Panc1 (cell line): ENCODE measurements around the gene BBIP1. TPM values are rescaled to one million over a fixed set of nuclear protein-coding genes. Genes with fewer than 3 reads are reported as not detected.

Experiments
- ATAC-seq: fragments of 200-7000 bp; cut with Tn5 transposase; 2 replicates; pipeline ENCODE4 v1.9.1; 2020; ENCODE audit warnings: mild to moderate bottlenecking, moderate library complexity
- BruUV-seq: library from RNA; stranded (reverse); fragments of 400-500 nt; replicated peaks from 2 replicates; lab custom pipeline; 2021; lab: Mats Ljungman, UMichigan
- CTCF ChIA-PET: fragments of 300-600 bp; sonication (Branson Sonifier 250); formaldehyde crosslinking; loops from one replicate; lab custom pipeline; 2022; ENCODE audit warnings: antibody characterized with exemption; lab: Charles Lee
- POLR2A ChIA-PET: fragments of 300-600 bp; sonication (Branson Sonifier 250); formaldehyde crosslinking; loops from one replicate; lab custom pipeline; 2022; ENCODE audit warnings: antibody characterized with exemption; lab: Charles Lee
- DNase-seq: peaks from one replicate; pipeline ENCODE4 v3.0.0-alpha.2; 2010; ENCODE audit warnings: low read depth, low spot score
- H3K27ac ChIP-seq: 2 replicates; pipeline ENCODE4 v1.5.1; 2011; ENCODE audit warnings: mild to moderate bottlenecking, low read length, inconsistent platforms
- H3K27me3 ChIP-seq: fragments of 200-500 bp; sonication (Bioruptor generic); 2 replicates; pipeline ENCODE4 v1.6.0; 2014; ENCODE audit warnings: low read length, inconsistent platforms; ENCODE audit not compliant: control insufficient read depth, insufficient read depth
- H3K36me3 ChIP-seq: fragments of 200-500 bp; sonication (Bioruptor generic); 2 replicates; pipeline ENCODE4 v1.5.1; 2014; ENCODE audit warnings: inconsistent platforms, mild to moderate bottlenecking, low read length, moderate library complexity; ENCODE audit not compliant: control insufficient read depth, insufficient read depth
- H3K4me1 ChIP-seq: 2 replicates; pipeline ENCODE4 v1.5.1; 2011; ENCODE audit warnings: inconsistent platforms, mild to moderate bottlenecking, low read length, moderate library complexity; ENCODE audit not compliant: control insufficient read depth, insufficient read depth
- H3K4me3 ChIP-seq, 2 experiments: 2 replicates each; pipeline ENCODE4 v1.5.1; 2011 to 2012; ENCODE audit warnings: low read depth in 2 of 2, low read length in 2 of 2, mild to moderate bottlenecking in 2 of 2, inconsistent platforms in 1 of 2, moderate library complexity in 1 of 2
- H3K9me3 ChIP-seq: fragments of 200-500 bp; sonication (Bioruptor generic); 2 replicates; pipeline ENCODE4 v1.5.1; 2014; ENCODE audit warnings: low read depth, mild to moderate bottlenecking, inconsistent platforms, low read length, moderate library complexity; ENCODE audit not compliant: control insufficient read depth, insufficient read depth
- POLR2AphosphoS5 ChIP-seq: IDR thresholded peaks from 2 replicates; pipeline ENCODE4 v1.6.1; 2012; ENCODE audit warnings: mild to moderate bottlenecking, low read depth, low read length, moderate library complexity
- REST ChIP-seq, 2 experiments: IDR thresholded peaks; 2 replicates each; pipeline ENCODE4 v1.6.1; 2011 to 2012; ENCODE audit warnings: low read depth in 2 of 2, control low read depth in 1 of 2, low read length in 1 of 2, mild to moderate bottlenecking in 1 of 2, moderate library complexity in 1 of 2; ENCODE audit not compliant: insufficient read depth in 1 of 2
- SIN3A ChIP-seq: IDR thresholded peaks from 2 replicates; pipeline ENCODE4 v1.6.1; 2012; ENCODE audit warnings: low read depth, mild to moderate bottlenecking, low read length, moderate library complexity, borderline replicate concordance; ENCODE audit not compliant: insufficient read depth
- TCF7L2 ChIP-seq: IDR thresholded peaks from 2 replicates; pipeline ENCODE4 v1.6.1; 2011; ENCODE audit warnings: mild to moderate bottlenecking, low read depth, low read length, inconsistent platforms
- in situ Hi-C: cut with HindIII; loops from 2 replicates; pipeline ENCODE4 v1.10.0; 2016; ENCODE audit warnings: low sequenced_read_pairs, low pct_unique_long_range_greater_than_20kb
- intact Hi-C: fragments of 100-400 bp; cut with micrococcal nuclease; formaldehyde crosslinking; loops from one replicate; pipeline ENCODE4 v1.10.0; 2022; ENCODE audit not compliant: unreplicated experiment
- total RNA-seq: library from RNA; stranded (reverse); gene quantifications from one replicate; pipeline ENCODE4 v1.2.1, GENCODE V29; 2021; ENCODE audit not compliant: unreplicated experiment
- TF ChIP-seq, protein P1 (sequence below): fragments of 450-650 bp; IDR thresholded peaks from 2 replicates; pipeline ENCODE4 v1.5.1; 2017; ENCODE audit warnings: mild to moderate bottlenecking

Gene BBIP1
- total RNA-seq, 1 experiment from 2014 or later = 55.2 TPM

- CTCF ChIA-PET = no interaction called here
- no peak for ATAC-seq
- BruUV-seq = no TSS peak
Observed at GRCh38 chr10:110944792-110945396, 25.9 kb upstream of the BBIP1 start.

DNA sequence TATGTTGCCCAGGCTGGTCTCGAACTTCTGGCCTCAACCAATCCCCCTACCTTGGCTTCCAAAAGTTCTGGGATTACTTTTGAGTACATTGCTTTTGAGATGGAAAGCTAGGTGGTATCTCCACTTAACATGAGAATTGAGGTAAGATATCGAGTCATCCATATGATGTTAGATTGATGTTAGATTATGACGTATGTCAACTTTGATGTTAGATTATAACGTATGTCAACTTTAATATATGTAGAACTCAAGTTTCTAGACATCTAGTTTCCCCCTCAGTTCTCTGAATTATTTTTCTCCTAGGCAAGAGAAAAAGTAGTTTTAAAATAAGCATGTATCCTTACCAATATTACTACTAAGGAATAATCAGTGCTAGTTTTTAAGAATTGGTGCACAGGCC, 20.4 kb upstream of the BBIP1 start:
- TF ChIP-seq SIN3A (no peak), REST (IDR thresholded peaks at IDR 0.05; ENCODE audit: insufficient read depth in 1 of 2, low read depth in 2 of 2, low read length in 1 of 2) (no peak), POLR2AphosphoS5 (no peak), TCF7L2 (no peak)
- TF ChIP-seq, protein P1, sequence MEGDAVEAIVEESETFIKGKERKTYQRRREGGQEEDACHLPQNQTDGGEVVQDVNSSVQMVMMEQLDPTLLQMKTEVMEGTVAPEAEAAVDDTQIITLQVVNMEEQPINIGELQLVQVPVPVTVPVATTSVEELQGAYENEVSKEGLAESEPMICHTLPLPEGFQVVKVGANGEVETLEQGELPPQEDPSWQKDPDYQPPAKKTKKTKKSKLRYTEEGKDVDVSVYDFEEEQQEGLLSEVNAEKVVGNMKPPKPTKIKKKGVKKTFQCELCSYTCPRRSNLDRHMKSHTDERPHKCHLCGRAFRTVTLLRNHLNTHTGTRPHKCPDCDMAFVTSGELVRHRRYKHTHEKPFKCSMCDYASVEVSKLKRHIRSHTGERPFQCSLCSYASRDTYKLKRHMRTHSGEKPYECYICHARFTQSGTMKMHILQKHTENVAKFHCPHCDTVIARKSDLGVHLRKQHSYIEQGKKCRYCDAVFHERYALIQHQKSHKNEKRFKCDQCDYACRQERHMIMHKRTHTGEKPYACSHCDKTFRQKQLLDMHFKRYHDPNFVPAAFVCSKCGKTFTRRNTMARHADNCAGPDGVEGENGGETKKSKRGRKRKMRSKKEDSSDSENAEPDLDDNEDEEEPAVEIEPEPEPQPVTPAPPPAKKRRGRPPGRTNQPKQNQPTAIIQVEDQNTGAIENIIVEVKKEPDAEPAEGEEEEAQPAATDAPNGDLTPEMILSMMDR = no peak
- ChIA-PET POLR2A (no interaction called here), CTCF (no interaction called here)
- no peaks in the 10 kb centered on the region for H3K27me3 ChIP-seq
- in situ Hi-C loops (no loop called here), intact Hi-C loops (no loop called here)
- no TSS peak for BruUV-seq
- H3K36me3 ChIP-seq = no peaks in the 10 kb centered on the region
- no peaks in the 10 kb centered on the region for H3K9me3 ChIP-seq
- DNase-seq (no peak), ATAC-seq (no peak)
- H3K4me3 ChIP-seq = no peak overlapping the region
- H3K27ac ChIP-seq = no peak overlapping the region
- H3K4me1 ChIP-seq = no peaks in the 10 kb centered on the region

More at GRCh38 chr10:110944792-110945396, 25.9 kb upstream of the BBIP1 start:
- Histone ChIP-seq H3K9me3 (no peaks in the 10 kb centered on the region), H3K4me1 (no peaks in the 10 kb centered on the region), H3K27me3 (no peaks in the 10 kb centered on the region), H3K4me3 (no peak overlapping the region), H3K27ac (no peak overlapping the region), H3K36me3 (no peaks in the 10 kb centered on the region)
- in situ Hi-C loops = no loop called here
- POLR2A ChIA-PET = interaction anchor here (0.6 kb wide), 1 partner anchor 13 kb away, joined by 3 read pairs; no protein-coding TSS in a partner anchor
- DNase-seq = no peak
- intact Hi-C loops = no loop called here
- TF ChIP-seq, protein P1 = no peak
- TF ChIP-seq SIN3A (no peak), TCF7L2 (no peak), POLR2AphosphoS5 (no peak), REST (IDR thresholded peaks at IDR 0.05; ENCODE audit: insufficient read depth in 1 of 2, low read depth in 2 of 2, low read length in 1 of 2) (no peak)
